Cortex of kidney (tissue), 1 donor: ENCODE measurements around the gene XG.
"Not testable (repeated sequence)": the region's sequence is repeated elsewhere in the genome, so short reads cannot be mapped to it uniquely, and the experiment has no call there.

Source experiments
- DNase-seq: peaks from one replicate; lab custom pipeline; 2025; lab: John Stamatoyannopoulos, UW

XG gene

GRCh38 chrX:2751874-2752300, at the start of gene XG:
XG (plus strand) TSS chrX:2752040; CDS start chrX:2752275, 235 bp downstream.
- DNase-seq, result not testable (repeated sequence)

GRCh38 chrX:2703991-2704369, 47.9 kb upstream of the XG start:
- DNase-seq, result no peak

- no peak for DNase-seq
These were observed 46.6 kb upstream of the XG start for GRCh38 chrX:2705046-2705832.

GRCh38 chrX:2707334-2707760, 44.5 kb upstream of the XG start:
- no peak for DNase-seq

GRCh38 chrX:2708021-2708420, 43.8 kb upstream of the XG start:
- no peak for DNase-seq

GRCh38 chrX:2708592-2709188, 43.1 kb upstream of the XG start:
- DNase-seq, result no peak

- DNase-seq, result no peak
These were observed 42.3 kb upstream of the XG start for GRCh38 chrX:2709556-2709955.

GRCh38 chrX:2710041-2710840, 41.6 kb upstream of the XG start:
- no peak for DNase-seq

- DNase-seq, result no peak
These were observed 40.4 kb upstream of the XG start for GRCh38 chrX:2711441-2711840.

- no peak for DNase-seq
These were observed 39.4 kb upstream of the XG start for GRCh38 chrX:2712428-2712827.

GRCh38 chrX:2712890-2713840, 38.7 kb upstream of the XG start:
- DNase-seq, result no peak

GRCh38 chrX:2714551-2714950, 37.3 kb upstream of the XG start:
- DNase-seq, result no peak

- no peak for DNase-seq
These were observed 36.7 kb upstream of the XG start for GRCh38 chrX:2715066-2715600.

- DNase-seq, result no peak
These were observed 34.5 kb upstream of the XG start for GRCh38 chrX:2717312-2717711.

- no peak for DNase-seq
These were observed 33.0 kb upstream of the XG start for GRCh38 chrX:2718821-2719220.

GRCh38 chrX:2719774-2720447, 31.9 kb upstream of the XG start:
- no peak for DNase-seq

- no peak for DNase-seq
These were observed 28.5 kb upstream of the XG start for GRCh38 chrX:2723286-2723879.

- not testable (repeated sequence) for DNase-seq
These were observed 24.6 kb upstream of the XG start for GRCh38 chrX:2727264-2727663.

GRCh38 chrX:2732076-2732475, 19.8 kb upstream of the XG start:
- no peak for DNase-seq

GRCh38 chrX:2732649-2733048, 19.2 kb upstream of the XG start:
- no peak for DNase-seq
